HepG2 (cell line): Measurements from ENCODE around the gene VAMP5. TPM values are rescaled to one million over a fixed set of nuclear protein-coding genes. Genes with fewer than 3 reads are reported as not detected.

Source experiments
- AGO2 ChIP-seq: fragments of 200-400 bp; formaldehyde crosslinking; optimal IDR thresholded peaks from 2 replicates; pipeline ENCODE3; 2017; ENCODE audit warnings: mild to moderate bottlenecking, low read depth, low read length, moderate library complexity
- ATAD3A ChIP-seq: sonication (generic); formaldehyde crosslinking; IDR thresholded peaks from 2 replicates; pipeline ENCODE4 v1.4.0; 2020; ENCODE audit warnings: missing genetic modification reagents
- ELF3 ChIP-seq: IDR thresholded peaks from 2 replicates; pipeline ENCODE4 v1.6.1; 2016; ENCODE audit warnings: missing genetic modification reagents, missing compliant biosample characterization
- FOXA3 ChIP-seq: IDR thresholded peaks from 2 replicates; pipeline ENCODE4 v1.6.1; 2016; ENCODE audit warnings: missing genetic modification reagents, missing compliant biosample characterization
- NFIC ChIP-seq: IDR thresholded peaks from 2 replicates; pipeline ENCODE4 v1.6.1; 2012; ENCODE audit warnings: mild to moderate bottlenecking, low read length, inconsistent platforms
- NR2C2 ChIP-seq: sonication (generic); formaldehyde crosslinking; IDR thresholded peaks from 2 replicates; pipeline ENCODE4 v1.4.0; 2020; ENCODE audit warnings: missing genetic modification reagents, mild to moderate bottlenecking, moderate library complexity, borderline replicate concordance
- PCBP1 ChIP-seq: fragments of 200-400 bp; formaldehyde crosslinking; IDR thresholded peaks from 2 replicates; pipeline ENCODE4 v1.6.1; 2017; ENCODE audit warnings: mild to moderate bottlenecking, low read depth, low read length, borderline replicate concordance
- PPARG ChIP-seq: conservative IDR thresholded peaks from 2 replicates; pipeline ENCODE4 v1.6.1; 2016; ENCODE audit warnings: missing biosample characterization, missing genetic modification reagents
- SRSF1 ChIP-seq: fragments of 200-400 bp; formaldehyde crosslinking; optimal IDR thresholded peaks from 2 replicates; pipeline ENCODE3; 2017; ENCODE audit warnings: mild to moderate bottlenecking, low read depth, low read length, moderate library complexity
- ZFP36L2 ChIP-seq: sonication (generic); formaldehyde crosslinking; IDR thresholded peaks from 2 replicates; pipeline ENCODE4 v1.4.0; 2020; ENCODE audit warnings: missing genetic modification reagents
- ZFP90 ChIP-seq: sonication (generic); formaldehyde crosslinking; IDR thresholded peaks from 2 replicates; pipeline ENCODE4 v1.8.0; 2022; ENCODE audit warnings: missing genetic modification reagents, mild to moderate bottlenecking, inconsistent platforms, borderline replicate concordance
- ZNF460 ChIP-seq: sonication (generic); formaldehyde crosslinking; IDR thresholded peaks from 2 replicates; pipeline ENCODE4 v1.5.1; 2020; ENCODE audit warnings: missing genetic modification reagents, mild to moderate bottlenecking, borderline replicate concordance
- ZNF569 ChIP-seq: sonication (generic); formaldehyde crosslinking; IDR thresholded peaks from 2 replicates; pipeline ENCODE4 v1.5.0; 2020; ENCODE audit warnings: mild to moderate bottlenecking, missing genetic modification reagents, moderate library complexity, borderline replicate concordance
- ZNF780A ChIP-seq: sonication (generic); formaldehyde crosslinking; IDR thresholded peaks from 2 replicates; pipeline ENCODE4 v1.8.0; 2022; ENCODE audit warnings: mild to moderate bottlenecking, missing genetic modification reagents, moderate library complexity
- ZNF83 ChIP-seq: sonication (generic); formaldehyde crosslinking; IDR thresholded peaks from 2 replicates; pipeline ENCODE4 v1.4.0; 2020; ENCODE audit warnings: missing genetic modification reagents, mild to moderate bottlenecking, borderline replicate concordance
- ZNF841 ChIP-seq: sonication (generic); formaldehyde crosslinking; IDR thresholded peaks from 2 replicates; pipeline ENCODE4 v1.8.1; 2023; ENCODE audit warnings: missing genetic modification reagents, borderline replicate concordance
- polyA plus RNA-seq, 8 experiments: library from polyadenylated mRNA; depleted of rRNA in 3 of 8; stranded (reverse) in 7 of 8; unstranded in 1 of 8; fragments of >200 nt; fragmentation: Illumina TruSeq in 4 of 8; extraction: Trizol in 4 of 8; gene quantifications; 2 replicates each; pipeline versions ENCODE4 v1.2.1 to v1.2.3, GENCODE V29; 2011 to 2016; ENCODE audit warnings: low read depth in 4 of 8, missing spikeins in 1 of 8, mixed read lengths in 1 of 8; ENCODE audit not compliant: insufficient read depth in 1 of 8
- total RNA-seq, 5 experiments: library from RNA; depleted of rRNA; stranded (reverse); fragments of >200 nt; fragmentation: Illumina TruSeq; extraction: Trizol; gene quantifications; 2 replicates each; pipeline ENCODE4 v1.2.3, GENCODE V29; 2016; ENCODE audit warnings: low read depth in 1 of 5
- TF ChIP-seq, protein P1 (sequence below): sonication (generic); formaldehyde crosslinking; IDR thresholded peaks from 2 replicates; pipeline ENCODE4 v1.5.1; 2020; ENCODE audit warnings: missing genetic modification reagents, mild to moderate bottlenecking, borderline replicate concordance
- TF ChIP-seq, protein P2 (sequence below): sonication (generic); formaldehyde crosslinking; IDR thresholded peaks from 2 replicates; pipeline ENCODE4 v1.4.0; 2020; ENCODE audit warnings: missing genetic modification reagents; ENCODE audit errors: not compliant biosample characterization
- TF ChIP-seq, protein P3 (sequence below): sonication (generic); formaldehyde crosslinking; conservative IDR thresholded peaks from 2 replicates; pipeline ENCODE4 v1.8.0; 2022; ENCODE audit warnings: low read depth, missing genetic modification reagents
- TF ChIP-seq, protein P4 (sequence below): sonication (generic); formaldehyde crosslinking; IDR thresholded peaks from 2 replicates; pipeline ENCODE4 v1.5.0; 2020; ENCODE audit warnings: missing genetic modification reagents, mild to moderate bottlenecking, borderline replicate concordance
- TF ChIP-seq, protein P5 (sequence below): IDR thresholded peaks from 2 replicates; pipeline ENCODE4 v1.6.1; 2012; ENCODE audit warnings: low read depth, low read length, improper control_type of control experiment

The VAMP5 gene
- total and polyA plus RNA-seq, 2 of the 13 experiments (the other 11 are each of a cell fraction or from before 2014, with no cell fraction given): 7.2 to 56.7 TPM

DNA sequence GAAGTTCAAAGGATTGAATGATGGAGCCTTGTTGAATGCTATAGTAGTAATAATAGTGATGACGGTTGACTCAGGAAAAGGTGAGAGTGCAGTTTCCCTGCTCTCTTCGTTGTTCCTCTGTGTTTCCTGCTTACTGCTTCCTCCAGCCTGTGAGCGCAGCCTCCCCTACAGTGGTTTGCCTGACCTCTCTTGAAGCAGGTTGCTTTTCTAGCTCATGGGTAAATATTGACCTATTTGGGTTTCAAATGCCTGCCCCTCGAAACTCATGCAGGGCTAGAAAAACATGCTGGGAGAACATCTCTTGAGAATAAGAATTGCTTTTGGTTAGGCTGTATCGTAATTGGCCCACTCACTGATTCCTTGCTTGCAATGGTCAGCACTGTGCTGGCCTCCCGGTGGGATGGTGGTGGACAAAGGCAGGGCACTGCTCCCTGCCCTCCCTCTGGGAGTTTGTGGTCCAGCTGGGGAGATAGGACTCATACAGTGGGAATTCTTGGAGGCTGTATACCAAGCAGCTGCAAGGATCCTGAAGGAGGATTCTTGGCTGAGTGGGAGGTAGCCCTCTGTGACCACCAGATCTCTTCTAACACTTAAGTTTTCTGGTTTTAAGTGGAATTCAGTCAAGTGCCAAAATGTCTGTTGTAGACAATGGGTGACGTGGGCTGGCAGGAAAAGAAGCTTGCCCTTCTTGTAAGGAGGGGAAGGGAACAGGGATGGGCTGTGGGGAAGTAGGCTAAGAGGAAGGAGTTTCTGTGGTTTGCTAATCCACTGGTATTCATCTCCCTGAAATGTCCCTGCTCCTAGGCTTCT, 6.0 kb downstream of the VAMP5 start (continued):
- TF ChIP-seq, protein P1, sequence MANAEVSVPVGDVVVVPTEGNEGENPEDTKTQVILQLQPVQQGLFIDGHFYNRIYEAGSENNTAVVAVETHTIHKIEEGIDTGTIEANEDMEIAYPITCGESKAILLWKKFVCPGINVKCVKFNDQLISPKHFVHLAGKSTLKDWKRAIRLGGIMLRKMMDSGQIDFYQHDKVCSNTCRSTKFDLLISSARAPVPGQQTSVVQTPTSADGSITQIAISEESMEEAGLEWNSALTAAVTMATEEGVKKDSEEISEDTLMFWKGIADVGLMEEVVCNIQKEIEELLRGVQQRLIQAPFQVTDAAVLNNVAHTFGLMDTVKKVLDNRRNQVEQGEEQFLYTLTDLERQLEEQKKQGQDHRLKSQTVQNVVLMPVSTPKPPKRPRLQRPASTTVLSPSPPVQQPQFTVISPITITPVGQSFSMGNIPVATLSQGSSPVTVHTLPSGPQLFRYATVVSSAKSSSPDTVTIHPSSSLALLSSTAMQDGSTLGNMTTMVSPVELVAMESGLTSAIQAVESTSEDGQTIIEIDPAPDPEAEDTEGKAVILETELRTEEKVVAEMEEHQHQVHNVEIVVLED: peak; percentile 54; the same call in 1 of the 2 replicates
- TF ChIP-seq FOXA3 (CRISPR knock-in tag) (peak; percentile 95), PCBP1 (no peak), NR2C2 (CRISPR knock-in tag) (peak; percentile 66; the same call in 1 of the 2 replicates), PPARG (CRISPR knock-in tag) (peak; percentile 49; the same call in 1 of the 2 replicates), ZNF460 (CRISPR knock-in tag) (no peak), ZNF780A (no peak), ZNF569 (CRISPR knock-in tag) (no peak), AGO2 (no peak), SRSF1 (no peak), ATAD3A (no peak), ZFP90 (CRISPR knock-in tag) (no peak), ZNF841 (CRISPR knock-in tag) (no peak), ZNF83 (CRISPR knock-in tag) (peak; percentile 66; the same call in 1 of the 2 replicates), NFIC (peak; percentile 35; the same call in 1 of the 2 replicates), ELF3 (CRISPR knock-in tag) (peak; percentile 95), ZFP36L2 (CRISPR knock-in tag) (no peak)
- TF ChIP-seq, protein P2, sequence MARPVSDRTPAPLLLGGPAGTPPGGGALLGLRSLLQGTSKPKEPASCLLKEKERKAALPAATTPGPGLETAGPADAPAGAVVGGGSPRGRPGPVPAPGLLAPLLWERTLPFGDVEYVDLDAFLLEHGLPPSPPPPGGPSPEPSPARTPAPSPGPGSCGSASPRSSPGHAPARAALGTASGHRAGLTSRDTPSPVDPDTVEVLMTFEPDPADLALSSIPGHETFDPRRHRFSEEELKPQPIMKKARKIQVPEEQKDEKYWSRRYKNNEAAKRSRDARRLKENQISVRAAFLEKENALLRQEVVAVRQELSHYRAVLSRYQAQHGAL (CRISPR knock-in tag): no peak
- TF ChIP-seq, protein P3, sequence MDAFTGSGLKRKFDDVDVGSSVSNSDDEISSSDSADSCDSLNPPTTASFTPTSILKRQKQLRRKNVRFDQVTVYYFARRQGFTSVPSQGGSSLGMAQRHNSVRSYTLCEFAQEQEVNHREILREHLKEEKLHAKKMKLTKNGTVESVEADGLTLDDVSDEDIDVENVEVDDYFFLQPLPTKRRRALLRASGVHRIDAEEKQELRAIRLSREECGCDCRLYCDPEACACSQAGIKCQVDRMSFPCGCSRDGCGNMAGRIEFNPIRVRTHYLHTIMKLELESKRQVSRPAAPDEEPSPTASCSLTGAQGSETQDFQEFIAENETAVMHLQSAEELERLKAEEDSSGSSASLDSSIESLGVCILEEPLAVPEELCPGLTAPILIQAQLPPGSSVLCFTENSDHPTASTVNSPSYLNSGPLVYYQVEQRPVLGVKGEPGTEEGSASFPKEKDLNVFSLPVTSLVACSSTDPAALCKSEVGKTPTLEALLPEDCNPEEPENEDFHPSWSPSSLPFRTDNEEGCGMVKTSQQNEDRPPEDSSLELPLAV (CRISPR knock-in tag): no peak
- TF ChIP-seq, protein P4, sequence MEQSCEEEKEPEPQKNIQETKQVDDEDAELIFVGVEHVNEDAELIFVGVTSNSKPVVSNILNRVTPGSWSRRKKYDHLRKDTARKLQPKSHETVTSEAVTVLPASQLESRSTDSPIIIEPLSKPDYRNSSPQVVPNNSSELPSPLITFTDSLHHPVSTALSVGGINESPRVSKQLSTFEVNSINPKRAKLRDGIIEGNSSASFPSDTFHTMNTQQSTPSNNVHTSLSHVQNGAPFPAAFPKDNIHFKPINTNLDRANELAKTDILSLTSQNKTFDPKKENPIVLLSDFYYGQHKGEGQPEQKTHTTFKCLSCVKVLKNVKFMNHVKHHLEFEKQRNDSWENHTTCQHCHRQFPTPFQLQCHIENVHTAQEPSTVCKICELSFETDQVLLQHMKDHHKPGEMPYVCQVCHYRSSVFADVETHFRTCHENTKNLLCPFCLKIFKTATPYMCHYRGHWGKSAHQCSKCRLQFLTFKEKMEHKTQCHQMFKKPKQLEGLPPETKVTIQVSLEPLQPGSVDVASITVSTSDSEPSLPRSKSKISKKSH: no peak
- TF ChIP-seq, protein P5, sequence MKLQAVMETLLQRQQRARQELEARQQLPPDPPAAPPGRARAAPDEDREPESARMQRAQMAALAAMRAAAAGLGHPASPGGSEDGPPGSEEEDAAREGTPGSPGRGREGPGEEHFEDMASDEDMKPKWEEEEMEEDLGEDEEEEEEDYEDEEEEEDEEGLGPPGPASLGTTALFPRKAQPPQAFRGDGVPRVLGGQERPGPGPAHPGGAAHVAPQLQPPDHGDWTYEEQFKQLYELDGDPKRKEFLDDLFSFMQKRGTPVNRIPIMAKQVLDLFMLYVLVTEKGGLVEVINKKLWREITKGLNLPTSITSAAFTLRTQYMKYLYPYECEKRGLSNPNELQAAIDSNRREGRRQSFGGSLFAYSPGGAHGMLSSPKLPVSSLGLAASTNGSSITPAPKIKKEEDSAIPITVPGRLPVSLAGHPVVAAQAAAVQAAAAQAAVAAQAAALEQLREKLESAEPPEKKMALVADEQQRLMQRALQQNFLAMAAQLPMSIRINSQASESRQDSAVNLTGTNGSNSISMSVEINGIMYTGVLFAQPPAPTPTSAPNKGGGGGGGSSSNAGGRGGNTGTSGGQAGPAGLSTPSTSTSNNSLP: no peak
